HG03095 (cell line): ENCODE results near the gene UBAC2.

Experiments used
- ATAC-seq: cut with Tn5 transposase; IDR thresholded peaks from one replicate; pipeline ENCODE4 v1.9.1; 2021; ENCODE audit warnings: moderate library complexity; ENCODE audit not compliant: unreplicated experiment

The UBAC2 gene

GRCh38 chr13:99289674-99290337, 89.2 kb downstream of the UBAC2 start:
- no peak for ATAC-seq

DNA sequence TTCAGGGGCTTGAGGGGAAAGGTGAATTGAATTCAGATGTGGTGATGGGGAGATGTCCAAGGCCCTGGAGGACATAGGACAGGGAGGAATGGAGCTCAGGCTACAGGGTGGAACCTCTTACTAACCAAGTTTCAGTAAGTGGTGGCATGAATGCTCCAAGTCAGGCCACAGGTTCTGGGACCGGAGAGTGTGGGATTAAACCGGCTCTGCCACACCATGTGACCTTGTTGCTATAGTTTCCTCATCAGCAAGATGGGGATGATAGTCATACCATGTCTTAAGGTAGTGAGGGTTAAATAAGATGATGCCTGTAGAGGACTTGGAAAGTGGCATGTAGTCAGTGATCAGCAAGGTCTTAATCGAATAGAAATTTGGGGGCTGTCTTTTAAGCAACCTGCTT, 90.2 kb downstream of the UBAC2 start:
- no peak for ATAC-seq

DNA sequence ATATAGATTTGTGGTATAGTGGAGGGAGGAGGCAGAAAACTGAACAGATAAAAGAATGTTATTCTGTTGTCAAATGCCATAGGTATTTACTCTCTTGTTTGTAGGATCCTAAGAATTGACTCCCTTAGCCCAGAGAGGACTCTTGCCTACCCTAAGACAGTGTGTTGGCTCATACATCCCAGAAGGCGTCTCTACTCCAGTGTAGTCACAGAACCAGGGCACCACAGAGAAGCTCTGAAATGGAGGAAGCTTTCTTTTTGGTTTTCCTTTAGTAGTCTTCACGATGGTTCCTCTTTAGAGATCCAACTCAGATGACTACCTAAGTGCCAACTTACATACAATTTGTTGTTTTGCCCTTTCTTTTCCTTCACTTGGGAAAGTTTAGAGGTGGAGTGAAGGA, 92.5 kb downstream of the UBAC2 start:
- ATAC-seq = no peak

DNA sequence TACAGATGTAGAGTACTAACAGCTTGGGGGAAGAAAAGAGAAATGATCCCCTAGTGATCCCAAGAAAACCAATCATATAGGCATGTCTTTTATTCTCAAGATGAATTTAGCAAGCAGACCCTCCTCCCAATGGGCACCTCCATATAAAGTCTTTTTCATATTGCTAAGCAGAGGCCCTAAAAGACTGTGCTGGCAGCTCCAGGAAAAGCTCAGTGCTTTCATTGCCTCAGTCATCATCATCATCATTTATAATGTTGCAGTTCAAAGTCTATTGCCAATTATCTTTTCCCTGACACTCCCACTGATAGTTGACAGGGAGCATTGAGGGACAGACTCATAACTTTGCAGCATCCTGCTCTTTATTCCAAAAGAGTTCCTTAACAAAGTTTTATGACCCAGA, 93.5 kb downstream of the UBAC2 start:
- ATAC-seq = no peak

DNA sequence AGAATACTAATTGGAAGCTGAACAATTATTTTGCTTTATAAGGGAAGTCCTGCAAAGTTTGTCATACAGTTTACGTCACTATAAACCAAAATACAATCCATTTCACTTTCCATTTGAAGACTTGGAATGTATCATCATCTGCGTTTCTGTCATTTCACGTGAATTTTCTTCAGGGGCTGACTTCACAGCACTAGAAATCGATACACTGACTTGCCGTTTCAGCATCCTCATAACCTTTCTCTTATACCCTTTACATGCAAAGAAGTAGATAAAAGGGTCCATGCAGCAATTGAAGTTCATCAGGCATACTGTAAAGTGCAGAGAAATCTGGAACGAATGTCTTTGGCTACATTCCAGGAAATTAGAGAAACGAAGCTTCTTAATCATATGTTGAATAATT, 94.3 kb downstream of the UBAC2 start:
- no peak for ATAC-seq

DNA sequence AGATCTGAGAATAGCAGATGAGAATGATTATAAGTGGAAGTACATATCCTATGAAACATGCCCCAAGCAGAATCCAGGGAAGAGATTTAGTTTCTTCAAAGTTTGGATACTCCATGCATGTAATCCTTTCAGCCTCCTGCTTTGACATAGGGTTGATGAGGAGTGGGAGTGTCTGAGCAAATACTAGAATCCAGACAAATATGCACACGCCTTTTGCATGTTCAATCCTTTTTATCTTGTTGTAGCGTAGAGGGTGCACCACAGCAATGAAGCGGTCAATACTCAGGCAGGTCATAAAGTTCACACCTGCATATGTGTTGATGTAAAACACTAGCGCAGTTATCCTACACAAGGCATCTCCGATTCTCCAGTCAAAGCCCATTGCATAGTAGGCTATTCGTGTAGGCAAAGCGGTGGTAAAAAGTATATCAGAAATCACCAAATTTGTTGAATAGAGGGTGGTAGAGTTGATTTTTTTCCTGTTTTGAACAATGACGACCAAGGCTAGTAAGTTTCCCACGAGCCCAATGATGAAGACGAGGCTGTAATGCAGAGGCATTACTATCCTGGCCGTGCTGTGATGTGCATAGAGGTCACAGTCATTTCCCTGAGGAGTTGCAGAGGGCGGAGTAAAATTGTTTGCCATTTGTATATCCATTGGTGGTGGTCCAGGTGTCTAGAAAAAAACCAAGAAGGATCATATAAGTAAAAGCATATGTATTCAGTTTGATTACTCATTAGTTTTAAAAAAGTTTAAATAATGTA, 95.0 kb downstream of the UBAC2 start:
- ATAC-seq = no peak

DNA sequence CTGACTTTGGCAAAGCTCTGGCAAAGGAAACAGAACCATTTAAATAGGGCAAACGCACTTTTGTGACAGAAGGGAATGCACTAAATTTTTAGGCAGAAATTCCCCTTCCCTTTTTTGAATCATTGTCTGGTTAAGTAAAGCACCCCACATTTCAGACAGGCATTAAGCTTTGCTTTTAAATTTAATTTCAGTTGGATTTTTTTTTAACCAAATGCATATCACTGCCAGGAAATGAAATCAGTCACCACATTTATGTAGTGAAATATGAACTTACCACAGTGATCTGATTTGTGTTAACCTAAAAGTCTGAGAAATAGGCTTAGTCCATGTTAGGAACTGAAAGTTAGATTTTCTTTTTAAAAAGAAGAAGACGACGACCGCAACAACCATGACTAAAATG, 95.7 kb downstream of the UBAC2 start:
- peak; percentile 65 for ATAC-seq

DNA sequence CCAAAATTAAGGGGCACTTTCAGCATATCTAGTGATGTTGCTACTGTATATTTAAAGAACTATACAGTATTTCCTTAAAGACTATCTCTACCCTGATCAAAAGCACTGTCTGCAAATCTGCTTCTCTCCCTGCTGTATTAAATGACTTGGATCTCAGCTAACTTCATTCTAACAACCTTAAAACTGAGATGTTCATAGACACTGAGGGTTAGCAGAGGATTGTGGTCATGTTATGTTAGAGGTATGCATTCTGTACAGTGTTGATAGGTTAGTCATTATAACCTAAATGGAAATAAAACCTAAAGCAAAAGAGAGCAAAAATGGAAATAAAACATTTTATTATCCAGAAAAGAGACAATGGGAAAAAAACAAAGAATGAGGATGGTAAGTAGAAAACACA, 96.7 kb downstream of the UBAC2 start:
- ATAC-seq = no peak

- ATAC-seq = no peak
These were observed 97.4 kb downstream of the UBAC2 start for GRCh38 chr13:99298056-99298455.

- ATAC-seq = no peak
These were observed 98.7 kb downstream of the UBAC2 start for GRCh38 chr13:99299256-99299919.

DNA sequence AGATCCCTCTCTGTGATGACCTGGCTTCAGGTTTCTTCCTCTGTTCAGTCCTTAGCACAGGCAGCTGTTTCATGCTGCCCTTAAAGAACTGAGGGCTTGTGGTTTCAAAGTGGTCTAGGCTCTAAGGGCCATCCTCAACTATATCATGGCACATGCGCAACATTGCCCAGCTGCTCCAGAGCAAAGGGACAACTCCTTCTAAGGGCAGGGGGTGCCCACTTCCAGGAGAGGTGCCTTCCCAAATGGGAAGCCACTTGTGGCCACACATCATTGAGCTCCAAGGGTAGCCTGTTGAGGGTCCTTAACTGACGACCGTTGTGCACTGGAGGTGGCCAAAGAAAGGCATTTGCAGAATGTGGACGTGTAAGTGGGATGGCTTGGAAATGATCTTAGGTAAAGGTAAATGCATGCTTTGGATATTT, 99.3 kb downstream of the UBAC2 start:
- ATAC-seq = no peak

GRCh38 chr13:99301056-99301838, 100.6 kb downstream of the UBAC2 start:
- no peak for ATAC-seq

- no peak for ATAC-seq
These were observed 101.4 kb downstream of the UBAC2 start for GRCh38 chr13:99301913-99302636.

- no peak for ATAC-seq
These were observed 102.2 kb downstream of the UBAC2 start for GRCh38 chr13:99302637-99303505.

GRCh38 chr13:99303863-99304521, 103.3 kb downstream of the UBAC2 start:
- no peak for ATAC-seq

- ATAC-seq = no peak
These were observed 103.9 kb downstream of the UBAC2 start for GRCh38 chr13:99304541-99304940.

DNA sequence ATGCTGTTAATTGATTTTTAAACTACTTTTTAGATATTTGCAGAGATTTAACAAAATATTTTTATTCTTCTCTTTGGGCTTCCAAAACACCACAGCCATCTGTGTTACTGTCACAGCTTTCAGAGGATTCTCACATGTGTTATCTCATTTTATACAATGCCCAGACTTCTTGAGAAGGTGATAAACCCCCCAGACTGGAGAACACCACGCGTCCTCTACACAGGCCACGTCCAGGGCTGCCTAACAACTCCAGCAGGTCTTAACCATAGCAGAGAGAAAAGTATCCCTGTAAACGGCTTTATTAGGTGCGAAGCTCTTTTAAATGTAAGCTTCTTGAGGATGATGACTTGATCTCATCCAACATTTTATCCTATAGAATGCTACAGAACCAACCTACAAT, 104.5 kb downstream of the UBAC2 start:
- no peak for ATAC-seq

DNA sequence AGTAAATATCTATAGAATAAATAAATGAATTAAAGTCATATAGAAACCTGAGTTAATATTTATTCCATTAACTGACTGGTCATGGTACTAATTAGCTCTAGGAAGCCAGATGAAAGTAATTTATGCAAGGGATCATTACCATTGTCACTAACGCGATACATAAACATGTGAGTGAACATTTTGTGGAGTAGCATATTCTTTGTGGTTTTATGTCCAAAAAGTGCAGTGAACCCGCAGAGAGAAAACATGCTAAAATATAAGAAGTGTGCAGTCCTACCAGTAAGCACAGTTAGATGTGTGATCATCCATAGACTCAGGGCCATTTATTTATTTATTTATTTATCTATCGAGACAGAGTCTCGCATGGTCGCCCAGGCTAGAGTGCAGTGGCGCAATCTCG, 104.9 kb downstream of the UBAC2 start:
- no peak for ATAC-seq

DNA sequence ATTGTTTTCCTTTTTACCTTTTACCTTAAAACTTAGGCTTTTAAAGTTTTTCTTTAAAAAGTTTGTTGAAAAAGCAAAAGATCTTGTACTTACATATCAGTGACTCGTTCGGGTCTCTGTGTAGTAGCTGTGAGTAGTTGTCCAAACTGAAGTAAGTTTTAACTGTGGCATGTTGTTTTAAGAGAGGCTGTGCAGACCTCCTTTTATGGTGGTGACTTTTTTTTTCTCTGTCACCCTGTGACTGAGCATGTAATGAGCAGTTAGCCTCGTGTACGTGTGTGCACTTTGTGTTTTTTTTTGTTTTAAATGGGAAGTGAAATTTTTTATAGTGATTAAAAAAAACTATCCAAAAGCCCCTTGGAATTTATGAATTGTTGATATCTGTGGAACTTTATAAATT, 106.6 kb downstream of the UBAC2 start, which contains the start of gene GPR183:
GPR183 (minus strand) TSS at position 153 of the 400 bp plus-strand sequence. CDS start 11,254 bp downstream, outside the sequence.
- peak; percentile 54 for ATAC-seq
